ENCODE results near the gene TMEM17. TPM values are rescaled to one million over a fixed set of nuclear protein-coding genes. Genes with fewer than 3 reads are reported as not detected.
"Not testable (repeated sequence)": the region's sequence is repeated elsewhere in the genome, so short reads cannot be mapped to it uniquely, and the experiment has no call there.

TMEM17 gene
- total RNA-seq, 1 donor from 2014 or later, result 1.4 TPM

DNA sequence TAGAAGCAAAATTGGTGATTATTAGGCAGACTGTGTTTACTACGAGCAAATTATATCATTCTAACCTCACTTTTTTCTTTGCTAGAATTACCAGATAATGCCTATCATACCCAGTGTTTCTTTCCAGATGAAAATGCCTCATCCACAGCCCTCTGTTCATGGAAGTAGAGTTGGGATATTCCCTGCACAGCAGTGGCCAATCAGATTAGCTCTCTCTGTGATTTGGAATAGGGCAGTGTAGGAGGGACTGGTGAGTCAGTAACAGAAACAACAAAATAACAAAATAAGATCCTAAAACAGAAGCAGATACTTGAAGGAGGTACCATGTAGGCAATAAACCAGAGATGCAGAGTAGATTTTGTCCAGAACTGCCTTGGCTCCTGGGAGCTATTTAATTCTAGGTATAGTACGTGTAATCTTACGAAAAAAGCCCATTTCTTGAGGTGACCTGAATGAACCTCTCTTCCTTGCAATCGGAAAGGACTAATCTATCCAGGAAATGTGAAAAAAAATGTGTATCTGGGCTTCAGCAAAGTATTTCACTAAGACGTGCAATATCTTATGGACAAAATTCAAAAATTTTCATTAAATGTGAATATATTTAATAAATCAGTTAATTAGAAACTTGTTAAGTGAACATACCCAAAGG is 18.4 kb upstream of the TMEM17 start:
- DNase-seq (ENCODE audit: low spot score), result no peak
- intact Hi-C loops (cut with DNase I), result no loop called here

DNA sequence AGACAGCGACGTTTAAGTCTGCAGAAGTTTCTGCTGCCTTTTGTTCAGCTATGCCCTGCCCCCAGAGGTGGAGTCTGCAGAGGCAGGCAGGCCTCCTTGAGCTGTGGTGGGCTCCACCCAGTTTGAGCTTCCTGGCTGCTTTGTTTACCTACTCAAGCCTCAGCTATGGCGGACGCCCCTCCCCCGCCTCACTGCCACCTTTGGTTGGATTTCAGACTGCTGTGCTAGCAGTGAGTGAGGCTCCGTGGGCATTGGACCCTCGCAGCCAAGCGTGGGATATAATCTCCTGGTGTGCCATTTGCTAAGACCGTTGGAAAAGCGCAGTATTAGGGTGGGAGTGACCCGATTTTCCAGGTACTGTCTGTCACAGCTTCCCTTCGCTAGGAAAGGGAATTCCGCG is 15.1 kb upstream of the TMEM17 start:
- intact Hi-C loops (cut with DNase I), result not testable (repeated sequence)

GRCh38 chr2:62512384-62512783 is 6.4 kb upstream of the TMEM17 start:
- intact Hi-C loops (cut with DNase I), result no loop called here
- no peak for DNase-seq (ENCODE audit: low spot score)

More for the DNA sequence above, 15.1 kb upstream of the TMEM17 start:
- not testable (repeated sequence) for DNase-seq (ENCODE audit: low spot score)

- DNase-seq (ENCODE audit: low spot score), result no peak
- intact Hi-C loops (cut with DNase I), result no loop called here
Measured at GRCh38 chr2:62511636-62512035, 5.6 kb upstream of the TMEM17 start.

DNA sequence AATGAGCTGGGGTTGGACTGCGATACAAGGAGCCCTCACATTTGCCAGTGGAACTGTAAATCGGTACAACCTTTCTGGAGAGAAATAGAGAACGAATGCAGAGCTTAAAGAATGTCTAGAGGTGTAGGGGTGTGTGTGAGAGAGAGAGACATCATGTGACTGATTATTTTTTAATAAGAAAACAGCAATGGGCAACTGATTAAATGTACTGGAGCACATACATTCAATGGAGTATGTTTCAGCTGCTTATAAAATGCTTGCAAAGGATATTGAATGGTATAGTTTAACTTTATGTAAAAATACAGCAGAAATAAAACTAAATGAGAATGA is 391 bp upstream of the TMEM17 start:
- no peak for DNase-seq (ENCODE audit: low spot score)
- intact Hi-C loops (cut with DNase I), result loop anchor here (5.0 kb wide), 1 partner anchor 39 kb away; no protein-coding TSS in a partner anchor

- intact Hi-C loops (cut with DNase I), result loop anchor here (2.0 to 5.0 kb wide), 2 partner anchors 38 to 200 kb away; partner anchors contain the start of gene EHBP1
- no peak for DNase-seq (ENCODE audit: low spot score)
Measured at GRCh38 chr2:62505109-62505749, 766 bp downstream of the TMEM17 start.

GRCh38 chr2:62504657-62505056 is 1.3 kb downstream of the TMEM17 start:
- intact Hi-C loops (cut with DNase I), result loop anchor here (2.0 to 5.0 kb wide), 2 partner anchors 37 to 200 kb away; partner anchors contain the start of gene EHBP1
- DNase-seq (ENCODE audit: low spot score), result no peak

GRCh38 chr2:62501794-62502500 is 4.0 kb downstream of the TMEM17 start:
- intact Hi-C loops (cut with DNase I), result no loop called here

DNA sequence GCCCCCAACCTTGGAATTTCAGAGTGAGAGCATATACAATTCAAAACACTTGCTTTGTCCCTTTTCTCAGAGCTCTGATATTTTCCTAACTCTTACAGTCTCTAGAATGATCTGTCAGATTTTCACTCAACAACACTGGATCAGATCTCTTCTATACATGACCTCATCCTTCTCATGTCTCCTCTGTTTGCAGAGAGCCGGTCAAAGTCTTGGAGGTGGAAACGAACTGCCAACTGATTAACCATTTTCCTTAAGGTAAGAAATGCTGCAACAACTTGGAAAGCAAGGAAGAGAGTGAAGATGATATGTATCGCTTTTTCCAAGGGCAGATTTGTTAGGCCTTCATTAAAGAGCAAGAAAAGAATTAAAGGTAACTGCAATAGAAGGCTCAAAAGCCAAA is 4.9 kb downstream of the TMEM17 start:
- DNase-seq (ENCODE audit: low spot score), result no peak

More at GRCh38 chr2:62501794-62502500, 4.0 kb downstream of the TMEM17 start:
- no peak for DNase-seq (ENCODE audit: low spot score)

DNA sequence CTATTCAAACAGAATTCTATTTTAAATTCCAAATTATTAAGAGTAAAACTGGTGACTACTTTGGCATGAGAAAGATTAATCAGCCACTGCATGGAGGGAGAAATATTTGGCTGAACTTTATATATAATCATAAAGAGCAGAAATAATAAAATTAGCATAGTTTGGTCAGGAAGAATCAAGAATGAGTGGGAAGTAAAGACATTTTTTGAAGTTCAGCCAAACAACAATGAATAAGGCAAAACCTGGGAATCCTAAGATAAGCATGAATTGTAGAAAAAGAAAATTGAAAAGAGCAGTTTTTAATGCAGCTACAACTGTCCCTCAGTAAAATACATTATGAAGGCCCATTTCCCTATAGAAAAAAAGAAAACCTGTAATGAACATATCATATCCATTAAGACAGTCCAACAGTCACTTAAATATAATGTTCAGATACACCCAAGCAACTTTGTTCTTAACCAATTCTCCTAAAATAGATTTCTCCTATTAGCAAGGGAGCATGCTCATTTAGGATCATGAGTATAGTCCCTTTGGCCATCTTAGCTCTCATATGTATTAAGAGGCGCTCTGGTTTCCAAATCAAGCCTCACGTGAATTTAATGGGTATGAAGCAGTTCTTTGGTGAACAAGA is 6.5 kb downstream of the TMEM17 start:
- intact Hi-C loops (cut with DNase I), result no loop called here
- no peak for DNase-seq (ENCODE audit: low spot score)

More for the DNA sequence above, 4.9 kb downstream of the TMEM17 start:
- intact Hi-C loops (cut with DNase I), result no loop called here

- DNase-seq (ENCODE audit: low spot score), result no peak
- intact Hi-C loops (cut with DNase I), result no loop called here
Measured at GRCh38 chr2:62498739-62499138, 7.3 kb downstream of the TMEM17 start.

DNA sequence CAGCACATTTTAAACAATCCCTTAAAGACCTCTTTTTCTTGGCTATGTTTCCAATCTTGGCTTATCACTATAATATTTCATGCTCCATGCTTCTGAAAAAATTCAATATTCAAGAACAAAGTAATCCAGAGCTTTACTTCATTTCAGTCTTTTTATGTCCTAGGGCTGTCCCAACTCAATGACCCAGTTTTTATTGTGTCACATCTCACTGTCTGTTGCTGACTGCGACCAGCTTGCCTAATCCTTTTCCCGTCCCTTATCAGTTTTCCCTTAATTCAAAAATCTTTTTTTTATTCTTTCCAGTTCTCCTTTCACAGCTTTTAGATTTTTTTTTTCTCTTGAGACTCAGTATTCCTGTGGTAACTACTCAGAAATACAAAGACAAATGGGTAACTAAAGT is 10.2 kb downstream of the TMEM17 start:
- DNase-seq (ENCODE audit: low spot score), result no peak
- intact Hi-C loops (cut with DNase I), result no loop called here

DNA sequence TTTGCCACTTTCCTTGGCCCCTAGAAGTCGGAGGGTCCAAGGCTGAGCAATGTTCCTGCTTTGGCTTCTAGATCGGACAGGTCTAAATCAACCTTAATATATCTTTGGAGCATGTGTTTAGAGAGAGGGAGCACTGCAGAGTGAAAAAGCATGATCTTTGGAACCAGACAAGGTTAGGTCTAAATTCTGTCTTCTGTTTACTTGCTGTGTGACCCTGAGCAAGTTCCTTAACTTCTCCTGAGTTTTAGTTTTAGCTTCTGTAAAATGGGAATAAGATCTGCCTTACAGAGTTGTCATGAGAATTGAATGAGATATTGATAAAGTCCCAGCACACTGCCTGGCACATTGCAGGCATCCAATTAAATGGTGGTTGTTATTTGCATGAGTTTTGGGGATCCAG is 13.9 kb downstream of the TMEM17 start:
- DNase-seq (ENCODE audit: low spot score), result no peak
- intact Hi-C loops (cut with DNase I), result no loop called here

DNA sequence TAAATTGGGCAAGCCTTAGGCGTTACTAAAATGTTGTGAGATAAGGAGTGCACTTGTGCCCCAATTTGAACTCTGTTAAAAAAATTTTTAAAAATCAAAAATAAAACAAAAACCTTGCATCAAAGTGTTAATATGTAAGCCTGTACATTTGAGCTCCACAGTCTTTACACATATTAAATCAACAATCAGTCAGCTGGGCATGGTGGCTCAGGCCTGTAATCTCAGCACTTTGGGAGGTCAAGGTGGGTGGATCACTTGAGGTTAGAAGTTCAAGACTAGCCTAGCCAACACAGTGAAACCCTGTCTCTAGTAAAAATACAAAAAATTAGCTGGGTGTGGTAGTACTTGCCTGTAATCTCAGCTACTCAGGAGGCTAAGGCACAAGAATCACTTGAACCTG is 16.3 kb downstream of the TMEM17 start:
- intact Hi-C loops (cut with DNase I), result no loop called here
- DNase-seq (ENCODE audit: low spot score), result no peak

DNA sequence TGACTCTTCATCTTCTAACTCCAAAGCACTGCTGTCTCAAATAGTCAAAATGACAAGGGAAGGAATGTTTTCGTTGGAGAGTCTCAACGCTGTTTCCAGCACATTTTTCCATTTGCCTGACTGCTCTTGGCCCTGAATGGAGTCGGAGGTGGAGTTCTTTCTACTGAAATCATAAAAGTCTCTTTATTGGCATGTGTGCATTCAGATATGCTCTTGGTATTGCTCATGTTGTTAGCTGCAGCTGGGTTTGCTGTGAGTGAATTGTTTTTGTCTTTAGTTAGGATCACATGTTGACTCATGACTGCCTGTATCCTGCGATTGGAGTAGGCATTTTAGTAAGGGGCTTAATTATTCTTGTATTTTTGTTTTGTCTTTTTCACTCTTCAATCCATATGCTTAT is 16.8 kb downstream of the TMEM17 start:
- DNase-seq (ENCODE audit: low spot score), result no peak
- intact Hi-C loops (cut with DNase I), result no loop called here

DNA sequence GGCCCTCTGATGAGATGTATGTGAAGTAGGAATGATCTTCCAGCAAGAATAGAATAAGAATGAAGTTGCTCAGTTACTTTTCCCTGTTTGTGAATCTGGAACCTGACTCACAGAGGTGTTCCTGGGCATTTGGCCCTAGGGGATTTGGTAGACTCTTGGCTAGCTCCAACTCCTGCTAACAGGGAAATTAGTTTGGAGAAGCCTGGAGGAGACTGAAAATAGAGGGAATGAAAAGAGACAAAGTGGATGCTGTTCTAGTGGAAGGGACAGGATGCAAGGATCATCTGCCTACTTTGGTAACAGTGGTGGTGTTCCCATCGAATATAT is 19.6 kb downstream of the TMEM17 start:
- intact Hi-C loops (cut with DNase I), result no loop called here
- no peak for DNase-seq (ENCODE audit: low spot score)

GRCh38 chr2:62485761-62486438 is 20.1 kb downstream of the TMEM17 start:
- DNase-seq (ENCODE audit: low spot score), result no peak
- intact Hi-C loops (cut with DNase I), result no loop called here

DNA sequence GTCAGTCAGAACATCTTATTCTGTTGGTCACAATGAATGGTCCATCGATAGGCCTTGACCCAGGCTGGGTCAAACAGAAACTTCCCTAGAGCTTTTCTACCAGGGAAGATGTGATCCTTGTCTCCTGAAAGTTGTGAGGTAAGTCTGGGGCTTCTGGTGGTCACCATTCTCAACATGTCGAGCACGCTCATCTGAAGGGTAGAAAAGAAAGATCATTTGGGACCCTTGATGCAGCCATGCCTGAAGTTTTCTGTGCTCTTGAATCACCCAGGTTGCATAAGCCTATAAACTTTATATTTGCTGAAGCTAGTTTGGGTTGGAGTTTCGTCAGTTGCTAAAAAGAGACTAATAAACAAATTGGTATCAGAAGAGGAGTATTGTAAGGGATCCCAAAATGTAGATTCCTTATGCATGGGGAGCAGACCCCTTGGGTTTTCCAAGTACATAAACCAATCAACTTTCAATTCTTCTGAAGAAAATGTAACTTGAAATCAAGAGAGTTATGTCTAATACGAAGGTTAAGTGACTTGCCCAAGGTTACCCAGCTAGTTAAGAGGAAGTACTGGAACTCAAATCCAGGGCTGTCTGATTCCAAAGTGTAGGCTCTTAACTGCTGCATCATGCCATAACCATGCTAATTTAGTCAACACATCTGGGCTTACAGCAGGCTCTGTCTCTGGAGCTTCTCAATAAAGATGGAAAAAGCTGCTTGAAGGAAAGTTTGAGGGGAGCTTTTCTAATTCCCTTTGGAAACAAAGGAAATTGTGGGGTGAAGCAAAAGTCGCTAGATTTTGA is 23.2 kb downstream of the TMEM17 start:
- intact Hi-C loops (cut with DNase I), result no loop called here

GRCh38 chr2:62479917-62480316 is 26.1 kb downstream of the TMEM17 start:
- intact Hi-C loops (cut with DNase I), result no loop called here
- no peak for DNase-seq (ENCODE audit: low spot score)

More for the DNA sequence above, 23.2 kb downstream of the TMEM17 start:
- DNase-seq (ENCODE audit: low spot score), result no peak
